Neuronal stem cell (in vitro differentiated cells): ENCODE data around the gene ANXA4.
A peak's percentile ranks its signal among the peaks of the same experiment; 100 is the strongest.

Source experiments
- DNase-seq: peaks from one replicate; pipeline ENCODE4 v3.0.0-alpha.2; 2013; ENCODE audit warnings: low spot score
- H2AFZ ChIP-seq: one replicate; pipeline ENCODE4 v1.6.1; 2013; ENCODE audit warnings: mild to moderate bottlenecking, low read length, inconsistent platforms
- H2AK5ac ChIP-seq: 2 replicates; pipeline ENCODE4 v1.6.1; 2013; ENCODE audit warnings: low read depth, mild to moderate bottlenecking, inconsistent platforms, low read length, moderate library complexity, mixed read lengths
- H2BK120ac ChIP-seq: 2 replicates; pipeline ENCODE4 v1.6.1; 2013; ENCODE audit warnings: low read depth, mild to moderate bottlenecking, inconsistent platforms, low read length, moderate library complexity, mixed read lengths
- H2BK12ac ChIP-seq: one replicate; pipeline ENCODE4 v1.6.1; 2013; ENCODE audit warnings: low read length, inconsistent platforms
- H2BK15ac ChIP-seq: 2 replicates; pipeline ENCODE4 v1.6.1; 2013; ENCODE audit warnings: mild to moderate bottlenecking, low read length, inconsistent platforms, mixed read lengths
- H2BK5ac ChIP-seq: one replicate; pipeline ENCODE4 v1.6.1; 2013; ENCODE audit warnings: inconsistent platforms, mild to moderate bottlenecking, low read length, moderate library complexity
- H3K14ac ChIP-seq: one replicate; pipeline ENCODE4 v1.6.1; 2013; ENCODE audit warnings: low read length, inconsistent platforms
- H3K18ac ChIP-seq: 2 replicates; pipeline ENCODE4 v1.6.1; 2013; ENCODE audit warnings: low read length, inconsistent platforms
- H3K23ac ChIP-seq: 2 replicates; pipeline ENCODE4 v1.6.1; 2013; ENCODE audit warnings: low read depth, mild to moderate bottlenecking, mixed read lengths, low read length, inconsistent platforms; ENCODE audit not compliant: poor library complexity
- H3K27ac ChIP-seq: replicated peaks from 3 replicates; pipeline ENCODE4 v1.5.1; 2013; ENCODE audit warnings: low read length, inconsistent platforms
- H3K27me3 ChIP-seq, 3 experiments: 2 replicates each; pipeline ENCODE4 v1.6.1; 2013; ENCODE audit warnings: low read length in 3 of 3, mild to moderate bottlenecking in 2 of 3, inconsistent platforms in 1 of 3, low read depth in 1 of 3, mixed read lengths in 1 of 3, moderate library complexity in 1 of 3; ENCODE audit not compliant: control insufficient read depth in 3 of 3, insufficient read depth in 3 of 3
- H3K36me3 ChIP-seq, 2 donors: replicated peaks in 1 of 2; 2 replicates each; pipeline ENCODE4 v1.6.1; 2013; ENCODE audit warnings: low read length in 2 of 2; ENCODE audit not compliant: control insufficient read depth in 2 of 2, insufficient read depth in 2 of 2
- H3K4ac ChIP-seq: 2 replicates; pipeline ENCODE4 v1.6.1; 2013; ENCODE audit warnings: inconsistent platforms, mild to moderate bottlenecking, low read length, moderate library complexity
- H3K4me1 ChIP-seq, 2 donors: 1 replicate in 1 of 2; 2 replicates in 1 of 2; pipeline ENCODE4 v1.6.1; 2013; ENCODE audit warnings: low read length in 2 of 2, low read depth in 1 of 2; ENCODE audit not compliant: control insufficient read depth in 2 of 2, insufficient read depth in 1 of 2
- H3K4me2 ChIP-seq: one replicate; pipeline ENCODE4 v1.6.1; 2013; ENCODE audit warnings: mild to moderate bottlenecking, low read length, inconsistent platforms; ENCODE audit not compliant: insufficient read depth, poor library complexity, severe bottlenecking
- H3K4me3 ChIP-seq, 2 donors: 2 replicates each; pipeline ENCODE4 v1.5.1; 2013; ENCODE audit warnings: low read length in 2 of 2, mild to moderate bottlenecking in 2 of 2, inconsistent platforms in 1 of 2, moderate library complexity in 1 of 2
- H3K79me1 ChIP-seq: one replicate; pipeline ENCODE4 v1.6.1; 2013; ENCODE audit warnings: low read depth, mild to moderate bottlenecking, inconsistent platforms, low read length, moderate library complexity
- H3K9ac ChIP-seq: one replicate; pipeline ENCODE4 v1.6.1; 2013; ENCODE audit warnings: mild to moderate bottlenecking, low read depth, low read length, inconsistent platforms; ENCODE audit not compliant: poor library complexity
- H3K9me3 ChIP-seq, 2 donors: replicated peaks in 1 of 2; 2 replicates each; pipeline versions ENCODE3 to v1.6.1; 2013; ENCODE audit warnings: low read length in 2 of 2, mild to moderate bottlenecking in 2 of 2, inconsistent platforms in 1 of 2, low read depth in 1 of 2, mixed read lengths in 1 of 2, moderate library complexity in 1 of 2; ENCODE audit not compliant: control insufficient read depth in 2 of 2, insufficient read depth in 1 of 2
- H4K8ac ChIP-seq: one replicate; pipeline ENCODE4 v1.6.1; 2013; ENCODE audit warnings: low read depth, mild to moderate bottlenecking, inconsistent platforms, low read length, moderate library complexity
- H4K91ac ChIP-seq: one replicate; pipeline ENCODE4 v1.6.1; 2013; ENCODE audit warnings: low read length, low read depth, mild to moderate bottlenecking, inconsistent platforms; ENCODE audit not compliant: poor library complexity
- WGBS, 2 donors: extraction: QIAGEN DNeasy Blood & Tissue Kit; methylation state at CpG; one replicate each; pipeline ENCODE4 v1.1.7; 2013; ENCODE audit warnings: missing lambda C conversion rate in 2 of 2, mixed read lengths in 1 of 2; ENCODE audit not compliant: insufficient read length in 2 of 2, insufficient replicate concordance in 1 of 2; ENCODE audit errors: extremely low coverage in 2 of 2; 5-methylcytosine and 5-hydroxymethylcytosine counted together

ANXA4 gene

DNA sequence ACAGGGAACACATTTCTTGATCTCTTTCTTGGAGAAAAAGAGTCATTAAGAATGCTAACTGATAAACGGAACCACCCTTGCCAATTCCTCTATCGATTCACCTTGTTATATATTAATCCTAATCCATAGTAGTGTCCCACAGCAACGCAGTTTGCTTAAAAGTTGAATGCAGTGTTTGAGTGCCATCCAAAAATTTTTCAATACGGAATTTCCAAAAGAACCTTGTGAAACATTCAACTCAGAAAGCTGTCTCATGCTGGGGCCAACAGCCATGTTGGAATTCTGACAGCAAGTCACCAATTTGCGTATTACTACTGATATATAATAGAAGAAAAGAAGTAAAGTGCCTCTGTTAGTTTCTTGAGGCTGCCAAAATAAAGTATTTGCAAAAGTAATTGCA lies 42.3 kb downstream of the ANXA4 start:
- Histone ChIP-seq H3K36me3 (no peaks in the 10 kb centered on the region), H3K18ac (no peak overlapping the region), H3K9me3 (no peaks in the 10 kb centered on the region), H3K4ac (no peak overlapping the region), H3K14ac (no peak overlapping the region), H3K27ac (no peak overlapping the region), H4K91ac (no peak overlapping the region), H2AK5ac (no peak overlapping the region), H2BK5ac (no peak overlapping the region), H4K8ac (no peak overlapping the region), H2BK12ac (no peak overlapping the region), H3K23ac (no peak overlapping the region), H2AFZ (no peak overlapping the region), H2BK120ac (no peak overlapping the region), H3K79me1 (no peaks in the 10 kb centered on the region), H2BK15ac (no peak overlapping the region), H3K27me3 (peaks cover 0 to 4% (median 0%) of the 10 kb centered on the region in 3 experiments), H3K4me3 (no peak overlapping the region), H3K4me1 (peaks cover 0 to 2% of the 10 kb centered on the region in 2 donors), H3K9ac (no peak overlapping the region), H3K4me2 (no peak overlapping the region)
- WGBS, 2 donors = no CpG with 5 or more reads among the region's 5 CpGs
- no peak for DNase-seq

DNA sequence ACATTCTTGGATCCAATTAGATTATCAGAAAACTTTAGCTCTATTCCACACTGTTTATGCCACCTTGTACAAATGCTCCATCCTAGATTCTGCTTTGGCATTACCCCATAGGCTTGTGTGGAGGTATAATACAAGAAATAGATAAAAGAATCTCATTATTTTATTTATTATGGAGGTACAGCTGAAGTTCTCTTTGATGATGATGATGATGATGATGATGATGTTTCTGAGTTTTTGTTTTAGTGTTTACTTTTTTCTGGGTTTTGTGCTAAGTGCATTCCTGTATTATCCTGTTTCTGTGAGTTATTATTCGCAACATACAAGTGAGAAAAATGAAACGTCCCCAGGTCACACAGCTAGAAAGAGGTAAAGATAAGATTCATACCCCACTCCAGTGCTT lies 43.4 kb downstream of the ANXA4 start:
- no CpG with 5 or more reads among the region's 2 CpGs for WGBS, 2 donors
- H3K27ac ChIP-seq = no peak overlapping the region
- no peak overlapping the region for H4K91ac ChIP-seq
- H3K4me3 ChIP-seq = no peak overlapping the region
- no peak overlapping the region for H2AK5ac ChIP-seq
- no peaks in the 10 kb centered on the region for H3K9me3 ChIP-seq
- no peak overlapping the region for H3K18ac ChIP-seq
- DNase-seq = no peak
- H3K79me1 ChIP-seq = no peaks in the 10 kb centered on the region
- H3K23ac ChIP-seq = no peak overlapping the region
- no peak overlapping the region for H3K9ac ChIP-seq
- H2BK120ac ChIP-seq = no peak overlapping the region
- peaks cover 6 to 13% of the 10 kb centered on the region in 2 donors for H3K4me1 ChIP-seq
- no peak overlapping the region for H2BK12ac ChIP-seq
- no peak overlapping the region for H4K8ac ChIP-seq
- peaks cover 0 to 4% (median 0%) of the 10 kb centered on the region in 3 experiments for H3K27me3 ChIP-seq
- H3K4ac ChIP-seq = no peak overlapping the region
- no peak overlapping the region for H2BK15ac ChIP-seq
- no peak overlapping the region for H2AFZ ChIP-seq
- no peak overlapping the region for H3K14ac ChIP-seq
- no peaks in the 10 kb centered on the region for H3K36me3 ChIP-seq
- H2BK5ac ChIP-seq = no peak overlapping the region
- H3K4me2 ChIP-seq = no peak overlapping the region

DNA sequence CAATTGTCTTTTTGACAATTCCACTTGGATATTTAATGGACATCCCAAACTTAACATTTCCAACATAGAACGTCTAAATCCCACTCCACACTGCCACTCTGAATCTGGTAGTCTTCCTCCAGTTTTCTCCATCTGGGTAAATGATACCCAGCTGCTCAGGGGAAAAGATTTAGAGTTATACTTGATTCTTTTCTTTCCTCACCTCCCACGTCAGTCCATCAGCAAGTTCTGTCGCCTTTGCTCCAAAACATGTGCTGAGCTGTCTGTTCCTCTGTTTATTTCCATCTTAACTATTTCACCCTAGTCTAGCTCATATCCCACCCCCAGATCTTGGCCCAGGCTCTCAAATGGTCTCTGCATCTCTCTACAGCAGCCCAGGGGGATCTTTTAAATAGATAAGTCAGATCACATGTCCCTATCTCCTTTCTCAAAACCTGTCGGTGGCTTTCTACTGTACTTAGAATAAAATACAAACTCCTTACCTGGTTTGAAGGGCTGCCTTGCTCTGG lies 44.2 kb downstream of the ANXA4 start:
- no peak overlapping the region for H3K4ac ChIP-seq
- H4K91ac ChIP-seq = no peak overlapping the region
- no peak overlapping the region for H3K23ac ChIP-seq
- no peak overlapping the region for H3K18ac ChIP-seq
- no peak overlapping the region for H3K9ac ChIP-seq
- H3K36me3 ChIP-seq = no peaks in the 10 kb centered on the region
- H3K4me1 ChIP-seq = peaks cover 6 to 18% of the 10 kb centered on the region in 2 donors
- no peak overlapping the region for H2AFZ ChIP-seq
- no peak overlapping the region for H2BK5ac ChIP-seq
- H3K79me1 ChIP-seq = no peaks in the 10 kb centered on the region
- no peak overlapping the region for H3K27ac ChIP-seq
- no peak overlapping the region for H3K14ac ChIP-seq
- H3K9me3 ChIP-seq = no peaks in the 10 kb centered on the region
- H2AK5ac ChIP-seq = no peak overlapping the region
- H3K27me3 ChIP-seq = peaks cover 0 to 4% (median 0%) of the 10 kb centered on the region in 3 experiments
- no peak overlapping the region for H2BK12ac ChIP-seq
- no CpG with 5 or more reads among the region's 4 CpGs for WGBS, 2 donors
- no peak overlapping the region for H2BK15ac ChIP-seq
- H2BK120ac ChIP-seq = no peak overlapping the region
- no peak overlapping the region for H3K4me2 ChIP-seq
- H4K8ac ChIP-seq = no peak overlapping the region
- H3K4me3 ChIP-seq = no peak overlapping the region
- no peak for DNase-seq

DNA sequence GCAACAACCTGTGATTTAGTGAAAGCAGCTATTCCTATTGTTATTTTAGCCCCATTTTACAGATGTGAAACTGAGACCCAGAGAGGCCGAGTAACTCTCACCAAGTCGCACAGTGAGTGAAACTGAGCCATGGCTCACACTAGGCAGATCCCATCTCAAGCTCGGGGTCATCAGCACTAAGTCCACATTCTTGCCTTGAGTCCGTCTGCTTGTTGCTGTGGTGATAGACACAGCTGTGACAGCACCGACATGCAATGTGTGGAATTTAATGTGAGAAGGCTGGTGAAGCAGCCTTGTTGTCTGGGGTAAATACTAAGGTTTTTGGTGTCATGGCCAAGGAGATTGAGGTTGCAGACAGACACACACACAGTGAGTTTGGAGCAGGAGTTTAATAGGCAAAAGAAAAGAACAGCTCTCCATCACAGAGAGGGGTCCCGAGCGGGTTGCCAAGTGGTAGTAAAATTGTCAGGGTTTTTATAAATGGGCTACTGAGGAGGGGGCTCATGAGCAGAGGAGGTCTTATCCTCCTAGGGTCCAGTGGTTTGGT lies 47.3 kb downstream of the ANXA4 start:
- Histone ChIP-seq H2AFZ (peak overlapping the region; percentile 78), H3K14ac (no peak overlapping the region), H3K27me3 (peaks cover 0 to 4% (median 0%) of the 10 kb centered on the region in 3 experiments), H2BK120ac (no peak overlapping the region), H3K36me3 (no peaks in the 10 kb centered on the region), H3K4me3 (no peak overlapping the region), H2BK12ac (no peak overlapping the region), H3K4ac (no peak overlapping the region), H3K4me2 (no peak overlapping the region), H4K91ac (no peak overlapping the region), H2AK5ac (no peak overlapping the region), H3K27ac (no peak overlapping the region), H3K9ac (no peak overlapping the region), H3K9me3 (no peaks in the 10 kb centered on the region), H3K18ac (no peak overlapping the region), H3K79me1 (no peaks in the 10 kb centered on the region), H3K23ac (no peak overlapping the region), H2BK15ac (no peak overlapping the region), H3K4me1 (peaks cover 6 to 18% of the 10 kb centered on the region in 2 donors), H4K8ac (no peak overlapping the region), H2BK5ac (no peak overlapping the region)
- no peak for DNase-seq
- no CpG with 5 or more reads among the region's 7 CpGs for WGBS, 2 donors
